ENCODE results near the gene NEK1.
"Not testable (repeated sequence)": the region's sequence is repeated elsewhere in the genome, so short reads cannot be mapped to it uniquely, and the experiment has no call there.

The NEK1 gene

DNA sequence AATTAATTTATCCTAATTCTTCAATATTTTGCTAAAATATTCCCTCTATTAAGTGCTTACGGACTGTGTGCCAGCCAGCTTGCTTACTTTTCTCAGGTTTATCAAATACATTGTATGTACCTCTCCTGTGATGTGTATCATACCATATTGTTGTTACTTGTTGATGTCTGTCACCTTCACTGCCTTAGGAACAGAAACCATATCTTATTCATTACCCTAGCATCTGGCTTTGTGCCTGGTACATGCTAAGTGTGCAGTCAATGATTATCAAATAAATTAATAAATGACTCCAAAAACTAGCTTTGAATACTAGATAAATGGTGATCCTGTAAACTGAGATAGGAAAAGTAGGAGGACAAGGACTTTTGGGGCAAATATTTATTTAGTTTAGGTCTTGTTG, 14.9 kb upstream of the NEK1 start:
- H3K27ac ChIP-seq (replicated peaks; ENCODE audit: low read length) = no peak overlapping the region
- no peak overlapping the region for H3K4me2 ChIP-seq (ENCODE audit: insufficient read depth, low read length, poor library complexity, severe bottlenecking)
- no peaks in the 10 kb centered on the region for H3K79me1 ChIP-seq (ENCODE audit: low read depth, low read length)
- H2BK12ac ChIP-seq (ENCODE audit: low read length) = no peak overlapping the region
- no CpG with 5 or more reads among the region's 1 CpG for WGBS, 2 donors (ENCODE audit: extremely low coverage in 2 of 2, insufficient read length in 2 of 2, insufficient replicate concordance in 1 of 2)
- H4K91ac ChIP-seq (ENCODE audit: low read depth, low read length, poor library complexity) = no peak overlapping the region
- no peak for DNase-seq (ENCODE audit: low spot score)
- no peaks in the 10 kb centered on the region for H3K4me1 ChIP-seq (ENCODE audit: control insufficient read depth in 2 of 2, insufficient read depth in 1 of 2, low read depth in 1 of 2, low read length in 2 of 2)
- no peak overlapping the region for H2AK5ac ChIP-seq (ENCODE audit: low read depth, low read length)
- no peak overlapping the region for H3K4ac ChIP-seq (ENCODE audit: low read length)
- H3K9me3 ChIP-seq (replicated peaks in 1 of 2; ENCODE audit: control insufficient read depth in 2 of 2, insufficient read depth in 1 of 2, low read depth in 1 of 2, low read length in 2 of 2) = no peaks in the 10 kb centered on the region
- H3K9ac ChIP-seq (ENCODE audit: low read depth, low read length, poor library complexity) = no peak overlapping the region
- H2BK5ac ChIP-seq (ENCODE audit: low read length) = no peak overlapping the region
- no peak overlapping the region for H2BK15ac ChIP-seq (ENCODE audit: low read length)
- H3K14ac ChIP-seq (ENCODE audit: low read length) = no peak overlapping the region
- H3K36me3 ChIP-seq (replicated peaks in 1 of 2; ENCODE audit: control insufficient read depth in 2 of 2, insufficient read depth in 2 of 2, low read length in 2 of 2) = peaks cover 0 to 6% of the 10 kb centered on the region in 2 donors
- H2BK120ac ChIP-seq (ENCODE audit: low read depth, low read length) = no peak overlapping the region
- no peaks in the 10 kb centered on the region for H3K27me3 ChIP-seq (ENCODE audit: control insufficient read depth in 3 of 3, insufficient read depth in 3 of 3, low read depth in 1 of 3, low read length in 3 of 3)
- no peak overlapping the region for H3K4me3 ChIP-seq (ENCODE audit: low read length in 2 of 2)
- H2AFZ ChIP-seq (ENCODE audit: low read length) = no peak overlapping the region
- H3K18ac ChIP-seq (ENCODE audit: low read length) = no peak overlapping the region
- H3K23ac ChIP-seq (ENCODE audit: low read depth, low read length, poor library complexity) = no peak overlapping the region
- H4K8ac ChIP-seq (ENCODE audit: low read depth, low read length) = no peak overlapping the region

DNA sequence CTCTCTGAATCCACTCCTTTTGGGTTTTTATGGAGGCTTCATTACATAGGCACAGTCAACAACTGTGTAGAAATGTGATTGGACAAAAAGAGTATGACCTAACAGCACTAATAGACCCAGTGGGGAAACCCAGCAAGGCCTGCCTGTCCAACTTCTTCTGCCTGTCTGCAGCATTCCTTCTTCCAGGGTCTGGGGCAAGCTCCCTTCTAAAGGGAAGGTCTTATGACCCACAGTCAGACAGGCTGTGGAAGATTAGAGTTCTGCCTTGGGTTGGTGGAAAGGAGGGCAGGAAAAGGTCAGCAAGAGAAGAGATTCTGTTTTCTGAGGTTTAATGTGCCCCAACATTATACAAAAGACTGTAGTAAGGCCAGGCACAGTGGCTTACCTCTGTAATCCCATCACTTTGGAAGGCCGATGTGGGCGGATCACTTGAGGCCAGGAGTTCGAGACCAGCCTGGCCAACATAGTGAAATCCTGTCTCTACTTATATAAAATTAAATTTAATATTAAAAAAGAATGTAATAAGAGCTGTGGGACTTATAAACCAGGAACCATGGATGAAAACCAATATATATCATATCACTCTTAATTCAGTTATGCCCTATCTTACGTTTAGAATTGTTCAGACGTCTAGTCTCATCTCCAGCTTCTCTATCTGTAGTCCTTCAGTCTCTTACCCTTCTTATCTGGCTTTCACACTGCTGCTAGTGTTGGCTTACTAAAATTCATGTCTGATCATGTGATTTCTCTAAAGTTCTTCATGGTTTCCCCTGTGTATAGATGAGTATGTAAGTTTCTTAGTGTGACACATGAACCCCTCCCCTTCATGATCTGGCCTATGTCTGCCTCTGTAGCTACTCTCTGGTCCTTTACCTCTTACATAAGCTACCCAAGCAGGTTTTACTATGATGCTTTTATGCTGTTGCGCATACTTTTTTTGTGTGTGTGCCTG, 14.2 kb upstream of the NEK1 start:
- Histone ChIP-seq H3K79me1 (ENCODE audit: low read depth, low read length) (no peaks in the 10 kb centered on the region), H2BK5ac (ENCODE audit: low read length) (no peak overlapping the region), H2AFZ (ENCODE audit: low read length) (no peak overlapping the region), H3K4me2 (ENCODE audit: insufficient read depth, low read length, poor library complexity, severe bottlenecking) (no peak overlapping the region), H4K91ac (ENCODE audit: low read depth, low read length, poor library complexity) (no peak overlapping the region), H2AK5ac (ENCODE audit: low read depth, low read length) (no peak overlapping the region), H3K9ac (ENCODE audit: low read depth, low read length, poor library complexity) (no peak overlapping the region), H3K23ac (ENCODE audit: low read depth, low read length, poor library complexity) (no peak overlapping the region), H3K4ac (ENCODE audit: low read length) (no peak overlapping the region), H3K18ac (ENCODE audit: low read length) (no peak overlapping the region), H4K8ac (ENCODE audit: low read depth, low read length) (no peak overlapping the region), H3K27me3 (ENCODE audit: control insufficient read depth in 3 of 3, insufficient read depth in 3 of 3, low read depth in 1 of 3, low read length in 3 of 3) (no peaks in the 10 kb centered on the region), H2BK15ac (ENCODE audit: low read length) (no peak overlapping the region), H3K27ac (replicated peaks; ENCODE audit: low read length) (no peak overlapping the region), H2BK12ac (ENCODE audit: low read length) (no peak overlapping the region), H2BK120ac (ENCODE audit: low read depth, low read length) (no peak overlapping the region), H3K36me3 (replicated peaks in 1 of 2; ENCODE audit: control insufficient read depth in 2 of 2, insufficient read depth in 2 of 2, low read length in 2 of 2) (peaks cover 0 to 6% of the 10 kb centered on the region in 2 donors), H3K9me3 (replicated peaks in 1 of 2; ENCODE audit: control insufficient read depth in 2 of 2, insufficient read depth in 1 of 2, low read depth in 1 of 2, low read length in 2 of 2) (no peaks in the 10 kb centered on the region), H3K4me3 (ENCODE audit: low read length in 2 of 2) (no peak overlapping the region), H3K14ac (ENCODE audit: low read length) (no peak overlapping the region), H3K4me1 (ENCODE audit: control insufficient read depth in 2 of 2, insufficient read depth in 1 of 2, low read depth in 1 of 2, low read length in 2 of 2) (no peaks in the 10 kb centered on the region)
- WGBS, 2 donors (ENCODE audit: extremely low coverage in 2 of 2, insufficient read length in 2 of 2, insufficient replicate concordance in 1 of 2) = no CpG with 5 or more reads among the region's 6 CpGs
- no peak for DNase-seq (ENCODE audit: low spot score)

DNA sequence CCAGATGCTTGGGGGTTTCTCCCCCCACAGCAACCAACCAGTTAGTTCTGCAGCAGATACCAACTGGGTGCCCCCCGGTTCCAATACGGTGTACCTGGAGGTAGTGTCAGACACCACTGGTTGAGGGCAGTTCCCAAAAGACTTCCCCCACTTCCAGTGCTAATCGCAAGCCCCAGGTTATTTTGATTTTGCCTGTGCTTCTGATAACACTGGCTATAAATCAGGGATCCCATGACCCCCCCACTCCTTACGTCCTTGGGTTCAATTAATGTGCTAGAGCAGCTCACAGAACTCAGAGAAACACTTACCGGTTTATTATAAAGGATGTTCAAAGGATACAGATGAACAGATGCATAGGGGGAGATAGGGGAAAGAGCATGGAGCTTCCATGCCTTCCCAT, 13.5 kb upstream of the NEK1 start:
- no CpG with 5 or more reads among the region's 5 CpGs for WGBS, 2 donors (ENCODE audit: extremely low coverage in 2 of 2, insufficient read length in 2 of 2, insufficient replicate concordance in 1 of 2)
- no peak overlapping the region for H3K9ac ChIP-seq (ENCODE audit: low read depth, low read length, poor library complexity)
- no peak overlapping the region for H3K23ac ChIP-seq (ENCODE audit: low read depth, low read length, poor library complexity)
- H4K91ac ChIP-seq (ENCODE audit: low read depth, low read length, poor library complexity) = no peak overlapping the region
- H2BK15ac ChIP-seq (ENCODE audit: low read length) = no peak overlapping the region
- no peak overlapping the region for H3K4me3 ChIP-seq (ENCODE audit: low read length in 2 of 2)
- no peak overlapping the region for H2BK12ac ChIP-seq (ENCODE audit: low read length)
- no peaks in the 10 kb centered on the region for H3K4me1 ChIP-seq (ENCODE audit: control insufficient read depth in 2 of 2, insufficient read depth in 1 of 2, low read depth in 1 of 2, low read length in 2 of 2)
- H2BK120ac ChIP-seq (ENCODE audit: low read depth, low read length) = no peak overlapping the region
- no peak overlapping the region for H3K14ac ChIP-seq (ENCODE audit: low read length)
- no peak overlapping the region for H2AK5ac ChIP-seq (ENCODE audit: low read depth, low read length)
- no peak overlapping the region for H3K18ac ChIP-seq (ENCODE audit: low read length)
- DNase-seq (ENCODE audit: low spot score) = no peak
- no peak overlapping the region for H2BK5ac ChIP-seq (ENCODE audit: low read length)
- no peak overlapping the region for H3K4ac ChIP-seq (ENCODE audit: low read length)
- H4K8ac ChIP-seq (ENCODE audit: low read depth, low read length) = no peak overlapping the region
- no peak overlapping the region for H3K4me2 ChIP-seq (ENCODE audit: insufficient read depth, low read length, poor library complexity, severe bottlenecking)
- H3K27me3 ChIP-seq (ENCODE audit: control insufficient read depth in 3 of 3, insufficient read depth in 3 of 3, low read depth in 1 of 3, low read length in 3 of 3) = no peaks in the 10 kb centered on the region
- H3K79me1 ChIP-seq (ENCODE audit: low read depth, low read length) = no peaks in the 10 kb centered on the region
- no peaks in the 10 kb centered on the region for H3K9me3 ChIP-seq (replicated peaks in 1 of 2; ENCODE audit: control insufficient read depth in 2 of 2, insufficient read depth in 1 of 2, low read depth in 1 of 2, low read length in 2 of 2)
- H3K36me3 ChIP-seq (replicated peaks in 1 of 2; ENCODE audit: control insufficient read depth in 2 of 2, insufficient read depth in 2 of 2, low read length in 2 of 2) = peaks cover 0 to 6% of the 10 kb centered on the region in 2 donors
- no peak overlapping the region for H2AFZ ChIP-seq (ENCODE audit: low read length)
- no peak overlapping the region for H3K27ac ChIP-seq (replicated peaks; ENCODE audit: low read length)

DNA sequence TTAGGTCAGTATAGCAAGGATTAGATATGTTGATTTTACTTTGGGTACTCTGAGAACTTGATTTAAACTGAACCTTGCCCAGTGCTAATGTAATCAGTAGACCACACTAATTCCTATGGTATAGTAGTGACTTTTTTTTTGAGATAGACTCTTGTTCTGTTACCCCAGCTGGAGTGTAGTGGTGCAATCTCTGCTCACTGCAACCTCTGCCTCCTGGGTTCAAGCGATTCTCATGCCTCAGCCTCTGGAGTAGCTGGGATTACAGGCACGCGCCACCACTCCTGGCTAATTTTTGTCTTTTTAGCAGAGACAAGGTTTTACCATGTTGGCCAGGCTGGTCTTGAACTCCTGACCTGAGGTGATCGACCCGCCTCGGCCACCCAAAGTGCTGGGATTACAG, 11.6 kb upstream of the NEK1 start:
- not testable (repeated sequence) for H3K4ac ChIP-seq (ENCODE audit: low read length); H3K27ac ChIP-seq (replicated peaks; ENCODE audit: low read length); DNase-seq (ENCODE audit: low spot score); H3K18ac ChIP-seq (ENCODE audit: low read length); H3K9ac ChIP-seq (ENCODE audit: low read depth, low read length, poor library complexity); H4K91ac ChIP-seq (ENCODE audit: low read depth, low read length, poor library complexity); H3K27me3 ChIP-seq (ENCODE audit: control insufficient read depth in 3 of 3, insufficient read depth in 3 of 3, low read depth in 1 of 3, low read length in 3 of 3); H3K4me2 ChIP-seq (ENCODE audit: insufficient read depth, low read length, poor library complexity, severe bottlenecking); H3K23ac ChIP-seq (ENCODE audit: low read depth, low read length, poor library complexity); H4K8ac ChIP-seq (ENCODE audit: low read depth, low read length); H3K36me3 ChIP-seq (replicated peaks in 1 of 2; ENCODE audit: control insufficient read depth in 2 of 2, insufficient read depth in 2 of 2, low read length in 2 of 2); H3K4me3 ChIP-seq (ENCODE audit: low read length in 2 of 2); H2AFZ ChIP-seq (ENCODE audit: low read length); H2AK5ac ChIP-seq (ENCODE audit: low read depth, low read length); H3K9me3 ChIP-seq (replicated peaks in 1 of 2; ENCODE audit: control insufficient read depth in 2 of 2, insufficient read depth in 1 of 2, low read depth in 1 of 2, low read length in 2 of 2); H2BK120ac ChIP-seq (ENCODE audit: low read depth, low read length); H2BK15ac ChIP-seq (ENCODE audit: low read length); H3K79me1 ChIP-seq (ENCODE audit: low read depth, low read length); H2BK5ac ChIP-seq (ENCODE audit: low read length); H2BK12ac ChIP-seq (ENCODE audit: low read length); H3K14ac ChIP-seq (ENCODE audit: low read length); H3K4me1 ChIP-seq (ENCODE audit: control insufficient read depth in 2 of 2, insufficient read depth in 1 of 2, low read depth in 1 of 2, low read length in 2 of 2)
- no CpG with 5 or more reads among the region's 6 CpGs for WGBS, 2 donors (ENCODE audit: extremely low coverage in 2 of 2, insufficient read length in 2 of 2, insufficient replicate concordance in 1 of 2)

Measured in neuronal stem cell (in vitro differentiated cells).